Pons (tissue), 1 donor: ENCODE data around the gene ACOX2.
A peak's percentile ranks its signal among the peaks of the same experiment; 100 is the strongest.

Experiments used
- DNase-seq: peaks from one replicate; pipeline ENCODE4 v3.0.0-alpha.2; 2016; ENCODE audit warnings: low spot score

Gene ACOX2

DNA sequence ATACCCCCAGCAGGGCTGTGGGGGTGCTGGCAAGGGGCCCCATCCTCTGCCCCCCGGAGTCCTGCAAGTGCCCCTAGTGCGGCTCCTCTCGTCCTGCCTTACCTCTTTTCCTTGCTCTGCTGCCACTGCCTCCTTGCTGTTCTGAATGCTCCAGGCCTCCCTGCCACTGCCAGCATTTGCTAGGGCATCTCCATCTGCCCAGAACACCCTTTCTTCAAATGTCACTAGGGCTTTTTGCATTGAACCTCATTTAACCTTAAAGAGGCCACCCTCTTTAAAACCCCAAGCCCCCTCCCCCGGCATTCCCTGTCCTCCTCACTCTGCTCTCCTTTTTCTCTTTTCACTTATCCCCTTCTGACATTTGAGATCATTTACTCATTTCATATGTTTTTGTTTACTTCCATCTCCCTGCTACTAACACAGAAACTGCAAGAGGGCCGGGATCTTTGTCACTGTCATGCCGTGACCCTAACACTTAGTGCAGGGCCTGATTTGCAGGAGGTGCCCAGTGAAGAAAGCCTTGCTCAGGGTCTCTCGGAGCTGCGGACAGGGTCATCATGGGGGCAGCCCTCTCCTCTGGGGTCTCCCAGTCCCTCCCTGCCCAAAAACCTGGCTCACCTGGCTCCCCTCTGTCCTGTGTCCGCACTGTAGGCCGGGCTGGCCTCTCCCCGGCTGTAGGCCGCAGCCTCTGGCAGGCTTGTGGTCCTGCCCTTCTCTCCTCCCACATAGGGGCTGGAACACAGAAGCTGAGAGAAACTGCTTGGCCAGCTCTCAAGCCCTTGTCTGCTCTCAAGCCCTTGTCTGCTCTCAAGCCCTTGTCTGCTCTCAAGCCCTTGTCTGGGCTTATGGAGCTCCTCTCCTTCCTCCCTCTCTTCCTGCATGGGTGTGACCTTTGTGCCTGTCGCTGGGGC, at the start of gene ACOX2:
TSS of gene ACOX2 (minus strand) at position 690 of the 911 bp plus-strand sequence. CDS start 2,084 bp downstream, outside the sequence.
- no peak for DNase-seq

DNA sequence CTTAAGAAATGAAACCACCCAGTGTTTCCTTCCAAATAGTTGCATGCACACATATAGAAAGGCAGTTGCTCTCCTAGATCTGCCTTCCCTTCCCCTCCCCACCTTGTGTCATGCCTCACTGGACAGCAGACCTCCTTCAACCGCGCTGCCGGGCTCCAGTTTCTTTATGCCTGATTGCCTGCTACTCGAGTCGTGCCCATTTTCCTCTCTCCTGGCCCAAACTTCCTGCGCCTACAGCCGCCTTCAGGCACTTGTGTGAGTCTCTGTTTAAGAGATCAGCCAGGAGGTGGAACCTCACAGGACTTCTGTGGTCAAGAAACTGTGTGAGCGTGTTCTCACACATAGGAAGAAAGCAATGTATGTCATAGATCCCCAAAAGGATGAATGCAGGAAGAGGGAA, 49.0 kb upstream of the ACOX2 start:
- no peak for DNase-seq

DNA sequence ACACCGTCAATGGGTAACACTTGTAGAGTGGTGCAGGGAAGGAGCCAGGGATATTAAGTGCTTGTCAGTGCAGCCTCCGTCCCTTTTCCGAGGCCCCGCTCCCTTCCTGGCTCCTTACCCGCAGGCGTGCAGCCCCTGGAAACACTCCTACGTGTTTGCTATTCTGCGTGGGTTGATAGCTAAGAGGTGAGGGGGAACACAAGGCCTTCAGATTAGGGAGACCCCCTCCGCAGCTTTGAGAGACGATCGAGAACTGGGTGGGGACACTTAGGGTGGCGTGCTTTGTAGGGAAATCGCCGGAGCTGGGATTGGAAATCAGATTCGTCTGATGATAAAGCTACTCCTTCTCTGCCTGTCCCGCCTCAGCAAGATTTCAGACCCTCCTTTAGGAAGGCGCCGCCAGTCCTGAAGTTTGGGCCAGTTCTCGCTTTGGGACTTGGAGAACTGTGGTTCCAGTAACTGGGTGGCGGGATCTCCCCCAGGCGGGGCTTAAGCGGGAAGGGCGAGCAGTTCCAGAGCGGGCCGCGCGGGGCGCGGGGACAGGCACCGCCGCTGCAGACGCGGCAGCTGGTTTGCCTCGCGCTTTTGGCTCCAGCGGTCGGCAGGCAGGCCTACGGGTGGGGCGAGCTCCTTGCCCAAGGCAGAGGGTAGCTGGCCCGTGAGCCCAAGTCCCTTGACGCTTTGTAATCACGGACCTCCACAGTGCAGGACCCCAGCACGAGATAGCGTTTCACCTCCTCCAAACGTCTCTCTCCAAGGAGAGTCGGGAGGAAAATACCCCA, 48.2 kb upstream of the ACOX2 start:
- DNase-seq: peak; percentile 53

DNA sequence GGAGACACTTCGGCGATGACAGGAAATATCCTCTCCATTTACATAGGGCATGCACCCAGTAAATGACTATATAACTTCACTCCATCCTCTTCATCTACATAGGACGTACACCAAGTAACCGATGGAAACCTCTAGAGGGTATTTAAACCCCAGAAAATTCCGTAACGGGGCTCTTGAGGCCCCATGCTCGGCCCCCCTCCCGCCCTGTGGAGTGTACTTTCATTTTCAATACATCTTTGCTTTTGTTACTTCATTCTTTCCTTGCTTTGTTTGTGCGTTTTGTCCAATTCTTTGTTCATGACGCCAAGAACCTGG, 47.7 kb upstream of the ACOX2 start:
- DNase-seq: no peak

DNA sequence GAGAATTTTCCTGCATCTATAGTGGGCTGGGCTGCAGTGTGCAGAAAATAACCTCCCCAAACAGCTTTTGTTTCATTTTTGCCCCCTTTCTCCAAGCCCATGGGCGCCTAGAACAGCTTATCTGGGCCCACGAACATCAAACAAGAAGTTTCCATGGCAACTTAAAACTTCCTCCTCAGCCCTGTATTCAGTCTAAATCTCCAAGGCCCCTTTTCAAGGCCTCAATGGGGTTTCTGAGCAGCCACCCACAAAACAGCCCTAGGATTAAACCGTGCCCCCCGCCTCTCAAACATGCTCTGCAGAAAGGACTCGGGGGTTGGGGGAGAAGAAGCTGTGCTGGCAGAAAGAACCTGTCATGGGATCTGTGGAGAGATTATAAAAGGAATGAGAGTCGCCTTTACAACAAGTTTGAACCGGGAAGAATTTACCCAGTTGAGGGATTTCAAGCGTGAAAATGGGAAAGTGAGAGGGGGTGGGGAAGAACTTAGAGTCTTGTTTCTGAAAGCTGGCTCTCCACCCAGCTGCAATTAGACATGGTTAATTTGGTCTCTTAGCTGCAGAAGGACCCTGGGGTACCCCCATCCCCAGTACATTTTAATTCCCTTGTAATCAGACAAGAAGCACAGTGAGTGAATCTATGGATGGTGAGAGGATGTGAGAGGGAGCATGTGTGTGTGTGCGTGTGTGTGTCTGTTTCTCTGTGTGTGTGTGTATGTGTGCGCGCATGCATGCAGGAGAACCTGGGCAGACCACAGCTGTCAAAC, 44.5 kb upstream of the ACOX2 start:
- peak; percentile 44 for DNase-seq

DNA sequence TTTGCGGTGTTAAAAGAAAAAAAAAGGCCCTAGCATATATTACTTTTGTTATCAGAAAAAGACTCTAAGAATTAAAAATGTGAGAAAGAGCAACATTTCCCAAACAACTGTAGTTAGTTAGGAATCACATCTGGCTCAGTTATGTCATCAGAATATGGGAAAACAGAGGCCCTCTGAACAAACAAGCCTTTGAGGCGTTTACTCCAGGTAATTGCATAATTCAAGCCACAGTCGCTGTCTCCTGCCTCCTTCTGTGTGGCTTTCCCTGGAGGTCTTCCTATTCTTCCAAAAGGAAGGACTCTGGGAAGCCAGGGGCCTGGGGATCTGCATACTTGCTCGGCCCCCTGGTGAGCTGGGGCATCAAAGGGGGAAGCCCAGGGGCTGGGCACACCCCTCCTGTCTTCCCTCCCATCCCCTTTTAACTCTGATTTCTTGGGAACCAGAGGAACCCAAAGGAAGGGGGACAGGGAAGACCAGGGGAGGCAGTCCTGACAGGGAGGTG, 43.9 kb upstream of the ACOX2 start:
- no peak for DNase-seq

DNA sequence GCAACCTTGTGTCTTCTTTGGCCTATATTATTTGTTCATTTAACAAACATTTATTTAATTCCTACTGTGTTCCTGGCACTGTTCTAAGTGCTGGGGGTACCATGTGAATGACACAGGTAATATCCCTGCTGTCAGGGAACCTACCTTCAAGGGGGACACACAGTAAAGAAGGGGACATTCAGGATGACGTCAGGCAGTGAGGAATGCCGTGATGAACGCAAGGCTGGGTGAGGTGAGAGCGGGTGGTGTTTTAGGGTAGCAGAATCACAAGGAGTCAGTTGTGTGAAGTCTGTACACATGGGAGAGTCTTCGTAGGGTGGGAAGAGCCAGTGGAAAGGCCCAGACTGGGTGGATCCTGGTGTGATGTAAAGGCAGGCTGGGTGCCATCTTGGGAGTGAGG, 41.9 kb upstream of the ACOX2 start:
- no peak for DNase-seq

DNA sequence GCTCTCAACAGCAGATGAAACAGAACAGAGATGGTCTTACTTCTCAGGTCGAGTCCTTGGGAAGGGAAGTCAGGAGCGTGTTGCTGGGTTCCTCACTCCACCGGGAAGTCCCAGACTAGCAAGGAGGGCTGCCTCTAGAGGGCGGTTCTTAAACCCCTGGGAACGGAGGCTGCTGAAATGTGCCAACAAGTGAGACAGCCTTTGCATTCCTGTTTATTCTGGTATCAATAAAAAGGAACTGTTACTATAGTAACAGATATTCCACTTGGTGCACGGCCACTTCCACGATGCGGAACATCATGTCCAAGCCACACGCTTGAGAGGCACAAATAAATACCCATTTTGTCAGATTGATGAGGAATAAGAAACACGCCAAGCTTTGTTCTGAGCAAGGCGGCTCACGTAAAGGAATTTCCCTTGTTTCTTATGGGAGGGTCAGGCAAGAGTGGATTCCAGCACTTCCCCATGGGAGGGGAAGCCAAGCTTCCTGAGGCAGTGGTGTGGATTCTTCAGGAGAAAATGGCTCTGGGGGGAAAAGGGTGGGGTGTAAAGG, 40.4 kb upstream of the ACOX2 start, which contains the start of gene FAM107A:
TSS of gene FAM107A (minus strand) at position 123 of the 553 bp plus-strand sequence. CDS start 7,531 bp downstream, outside the sequence.
- DNase-seq: peak; percentile 61

DNA sequence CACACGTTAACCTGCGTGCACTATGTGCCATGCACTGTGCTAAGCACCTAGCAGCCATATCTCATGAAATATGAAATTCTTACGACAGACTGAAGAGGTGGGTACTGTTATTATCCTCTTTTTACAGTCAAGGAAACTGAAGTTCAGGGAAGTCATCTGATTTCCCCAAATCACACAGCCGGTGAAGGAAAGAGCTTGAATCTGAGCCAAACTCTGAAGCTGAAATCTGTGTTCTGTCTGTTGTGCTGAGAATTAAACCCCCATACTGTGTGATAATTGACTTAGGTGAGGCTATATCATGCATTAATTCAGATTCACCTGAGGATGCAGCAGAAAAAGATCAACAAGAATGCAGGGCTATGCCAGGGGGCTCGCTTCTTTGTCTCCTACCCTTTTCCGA, 39.7 kb upstream of the ACOX2 start:
- no peak for DNase-seq

DNA sequence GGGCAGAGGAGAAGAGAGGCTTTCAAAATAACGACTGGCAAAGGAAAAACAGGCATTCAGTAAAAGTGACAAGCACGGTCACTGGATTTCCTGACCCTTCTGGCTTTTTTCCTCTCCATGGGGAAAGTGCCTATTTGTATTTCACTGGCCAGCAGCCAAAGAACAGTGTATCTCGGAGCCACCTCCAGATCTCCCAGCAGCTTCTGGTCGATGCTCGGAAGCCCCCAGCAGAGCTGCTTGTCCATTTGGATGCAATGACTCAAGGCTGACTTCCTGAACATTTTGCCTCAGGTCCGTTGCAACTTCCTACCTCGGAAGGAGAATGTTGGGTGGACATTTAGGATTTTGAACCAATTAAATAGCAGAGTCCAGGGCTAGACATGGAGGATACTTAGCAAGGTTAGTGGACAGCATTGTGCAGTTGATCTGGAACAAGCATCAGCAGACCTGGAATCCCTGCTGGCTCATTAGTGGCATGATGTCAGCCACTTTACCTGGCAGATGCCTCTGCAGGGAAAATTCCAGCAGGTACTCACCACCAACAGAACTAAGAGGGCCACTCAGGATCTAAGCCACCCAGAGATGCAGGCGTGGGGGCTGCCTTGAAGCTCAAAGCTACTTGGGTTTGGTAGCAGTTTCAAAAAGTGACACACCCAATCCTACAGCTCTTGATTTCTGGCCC, 39.1 kb upstream of the ACOX2 start:
- peak; percentile 29 for DNase-seq

DNA sequence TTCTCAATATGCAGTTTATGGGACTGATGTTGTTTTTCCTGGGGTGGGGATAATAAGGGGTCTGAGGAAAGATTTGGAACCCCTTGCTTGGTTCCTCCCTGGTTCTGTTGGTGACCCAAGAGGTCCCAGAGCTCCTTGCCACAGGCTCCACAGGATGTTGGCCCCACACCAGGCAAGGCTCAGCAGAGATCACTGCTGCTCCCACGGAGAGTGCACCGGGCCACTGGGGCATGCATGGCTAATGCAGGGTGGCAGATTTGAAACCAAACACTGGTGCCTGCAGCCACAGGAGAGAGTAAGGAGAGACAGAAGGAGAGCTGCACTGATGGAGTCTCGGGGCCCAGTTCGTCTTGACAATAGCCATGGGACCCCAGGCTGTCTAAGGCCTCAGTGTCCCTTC, 37.7 kb upstream of the ACOX2 start:
- DNase-seq: no peak

DNA sequence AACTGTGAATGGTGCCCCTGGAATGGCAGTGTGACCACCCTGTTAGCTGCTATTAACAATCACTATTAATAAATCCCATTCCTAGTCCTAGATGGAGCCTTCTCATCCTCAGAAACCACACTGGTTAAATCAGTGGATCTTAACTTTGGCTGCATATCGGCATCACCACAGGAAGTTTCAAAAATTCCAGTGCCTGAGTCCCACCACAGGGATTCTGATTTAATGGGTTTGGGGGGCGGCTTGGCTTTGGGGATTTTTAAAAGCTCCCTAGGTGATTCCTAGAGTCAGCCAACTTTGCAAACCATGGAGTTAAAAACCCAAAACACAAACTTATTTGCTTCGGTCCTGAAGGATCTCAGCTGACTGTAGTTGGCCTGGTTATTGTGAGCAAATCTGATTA, 37.1 kb upstream of the ACOX2 start:
- DNase-seq: no peak

DNA sequence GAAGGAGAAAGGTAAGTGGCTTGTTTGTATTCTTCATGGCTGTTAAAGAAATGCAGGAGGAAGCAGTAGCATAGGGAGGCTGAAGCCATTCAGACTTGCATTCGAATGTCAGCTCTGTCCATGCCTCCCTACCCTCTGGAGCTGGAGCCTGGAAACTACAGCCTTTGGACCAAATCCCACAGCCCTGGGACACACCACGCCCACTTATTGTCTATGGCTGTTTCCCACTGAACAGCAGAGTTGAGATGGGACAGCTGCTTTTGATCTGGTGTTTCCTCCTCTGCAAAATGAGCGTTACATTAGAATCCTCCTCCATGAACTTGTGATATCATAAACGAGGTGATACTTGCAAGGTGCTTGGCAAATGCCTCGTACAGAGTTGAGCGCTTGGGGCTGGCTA, 36.6 kb upstream of the ACOX2 start:
- no peak for DNase-seq

DNA sequence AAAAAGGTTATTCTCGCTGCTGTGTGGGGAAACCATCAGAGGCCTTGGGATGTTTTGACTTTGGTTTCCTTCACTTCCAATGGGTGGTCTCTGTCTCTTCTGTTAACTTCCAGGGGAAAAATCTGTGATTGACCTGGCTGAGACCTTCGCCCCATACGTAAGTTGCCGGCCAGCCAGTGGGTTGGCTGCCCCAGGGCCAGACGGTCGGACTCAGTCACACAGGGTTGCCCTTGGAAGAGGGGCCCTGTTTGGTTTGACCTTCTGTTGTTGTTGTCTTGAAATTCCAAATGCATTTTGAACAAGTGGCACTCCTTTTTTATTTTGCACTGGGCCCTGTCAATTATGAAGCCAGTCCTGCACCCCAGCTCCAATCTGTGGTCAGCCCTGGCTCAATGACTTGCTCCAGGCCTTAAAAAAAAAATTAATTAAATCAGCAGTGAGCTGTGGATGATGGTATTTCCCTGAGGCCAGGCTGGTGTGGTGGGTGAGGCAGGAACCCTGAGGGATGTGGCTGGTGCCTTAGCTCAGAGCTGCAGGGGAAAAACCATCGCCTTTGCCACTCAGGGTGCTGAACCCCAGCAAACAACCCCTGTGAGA, 35.7 kb upstream of the ACOX2 start:
- DNase-seq: no peak

DNA sequence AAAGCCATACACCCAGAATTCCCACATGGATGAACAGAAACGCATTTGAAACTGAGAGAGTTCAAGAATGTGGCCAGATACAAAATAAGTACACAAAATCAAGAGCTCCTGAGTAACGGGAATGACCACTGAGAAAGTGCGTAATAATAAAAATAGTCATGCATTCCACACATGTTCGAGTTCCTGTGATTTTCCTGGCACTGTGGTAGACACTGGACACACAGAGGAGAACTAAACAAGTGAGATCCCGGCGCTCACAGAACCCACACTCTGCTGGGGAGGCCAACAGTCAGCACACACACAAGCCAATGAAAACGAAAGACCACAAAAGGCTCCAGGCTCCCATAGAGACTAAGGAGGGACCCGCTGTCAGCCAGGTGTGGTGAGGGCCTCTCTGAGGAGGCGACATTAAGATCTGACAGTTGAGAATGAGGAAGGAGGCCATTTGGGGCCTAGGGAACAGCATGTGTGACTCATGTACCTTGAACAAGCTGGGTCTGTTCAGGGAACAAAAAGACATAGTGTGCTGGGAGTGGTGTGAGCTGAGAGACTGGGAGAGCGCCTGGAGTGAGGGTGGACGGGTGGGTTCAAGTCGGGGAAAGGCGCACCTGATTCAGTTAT, 35.1 kb upstream of the ACOX2 start:
- no peak for DNase-seq

DNA sequence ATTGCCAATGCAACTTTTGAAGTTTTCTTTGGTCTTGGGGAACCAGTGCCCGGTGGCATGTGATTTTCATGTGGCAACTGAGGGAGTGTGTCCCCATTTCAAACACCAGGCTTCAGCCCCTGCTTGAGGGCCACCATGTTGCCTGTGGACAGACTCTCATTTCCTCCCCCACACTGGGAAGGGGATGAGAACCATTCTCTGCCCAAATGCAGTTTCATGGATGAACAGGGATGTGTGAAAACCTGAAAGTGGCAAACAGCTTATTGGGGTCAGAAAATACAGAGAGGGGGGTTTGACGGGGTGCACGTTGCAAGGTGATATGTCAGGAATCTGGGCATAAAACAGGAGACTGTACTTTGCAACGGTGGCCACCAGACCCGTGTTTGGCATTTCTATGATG, 33.9 kb upstream of the ACOX2 start:
- no peak for DNase-seq

DNA sequence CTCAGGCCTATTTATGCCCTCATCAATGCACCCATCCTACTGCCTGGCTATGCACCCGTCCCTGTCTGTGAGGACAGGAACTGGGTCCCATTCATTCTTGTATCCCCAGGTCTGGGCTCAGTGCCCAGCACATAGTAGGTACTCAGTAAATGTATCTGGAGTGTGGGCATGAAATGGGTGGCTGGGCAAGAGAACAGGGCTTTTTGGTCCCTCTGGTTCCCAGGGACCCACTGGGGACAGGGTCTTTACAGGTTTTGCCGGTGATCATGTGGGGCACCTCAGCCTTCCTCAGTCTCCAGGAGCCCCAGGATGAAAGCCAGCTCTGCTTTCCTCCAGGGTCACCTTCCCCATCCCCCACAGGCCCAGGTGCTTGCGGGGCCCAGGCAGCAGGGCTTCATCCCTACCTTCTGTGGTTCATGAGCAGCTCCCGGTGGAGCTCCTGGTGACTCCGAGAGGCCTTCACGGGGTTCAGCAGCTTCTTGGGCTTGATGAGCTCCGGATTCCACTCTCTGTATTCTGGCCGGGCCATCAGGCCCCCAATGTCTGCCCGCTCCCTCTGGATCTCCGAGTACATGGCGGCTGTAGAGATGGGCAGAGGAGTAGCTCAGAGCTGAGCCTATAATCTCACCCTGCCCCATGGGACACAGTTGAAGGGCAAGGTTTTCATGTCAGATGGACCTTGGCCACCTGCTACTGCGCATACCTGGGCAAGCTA, 32.5 kb upstream of the ACOX2 start:
- no peak for DNase-seq

DNA sequence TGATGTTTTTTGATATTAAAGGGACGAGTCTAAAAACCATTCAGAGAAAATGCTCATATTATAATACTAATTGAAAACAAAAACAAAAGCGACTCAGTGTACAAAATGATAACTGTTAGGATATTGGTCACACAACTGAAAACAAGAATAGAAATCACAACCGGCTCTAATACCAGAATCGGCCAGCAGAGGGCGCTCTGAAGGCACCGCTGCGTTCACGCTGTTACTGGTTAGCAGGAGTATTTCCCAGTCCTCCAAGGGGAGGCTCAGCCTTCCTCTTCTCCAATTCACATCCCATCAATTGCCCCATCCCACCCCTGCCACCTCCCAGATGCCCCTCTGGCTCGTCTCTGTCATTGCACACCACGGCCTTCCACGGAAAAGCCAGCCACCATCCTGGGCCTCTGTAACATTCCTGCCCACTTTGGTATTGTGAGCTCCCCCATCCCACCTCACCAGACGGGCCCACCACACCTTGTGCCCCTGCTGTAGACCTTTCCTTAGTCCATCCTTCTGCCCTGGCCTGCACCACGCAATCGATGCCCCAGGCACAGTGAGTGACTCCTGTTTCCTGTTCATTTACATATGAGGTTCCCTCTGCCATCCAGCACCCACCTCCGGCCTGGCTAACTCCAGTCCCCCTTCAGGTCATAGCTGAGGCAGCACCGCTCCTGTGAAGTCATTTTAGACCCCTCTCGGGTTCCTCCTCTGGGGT, 31.7 kb upstream of the ACOX2 start:
- peak; percentile 57 for DNase-seq

DNA sequence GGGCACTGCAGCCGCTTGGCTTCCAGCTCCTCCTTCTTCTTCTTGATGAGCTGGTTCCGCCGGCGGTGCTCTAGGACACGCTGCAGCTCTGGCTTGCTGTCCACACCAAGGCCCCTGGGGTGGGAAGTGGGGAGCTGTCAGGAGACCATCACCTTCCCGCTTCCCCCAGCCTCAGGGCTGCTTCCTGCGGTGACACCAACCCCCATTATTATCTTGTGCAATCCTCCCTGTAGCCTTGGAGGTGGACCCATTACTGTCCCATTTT, 30.2 kb upstream of the ACOX2 start:
- no peak for DNase-seq
